ENCODE data around the gene SLC12A3.
A peak's percentile ranks its signal among the peaks of the same experiment; 100 is the strongest.

The SLC12A3 gene

GRCh38 chr16:56929639-56930038 lies 64.6 kb downstream of the SLC12A3 start:
- no peaks in the 10 kb centered on the region for H3K36me3 ChIP-seq (ENCODE audit: control insufficient read depth, insufficient read depth, low read length)
- no peak overlapping the region for H2AFZ ChIP-seq
- no peaks in the 10 kb centered on the region for H3K27me3 ChIP-seq (ENCODE audit: control insufficient read depth, insufficient read depth, low read length)
- no peak overlapping the region for H3K4me3 ChIP-seq (ENCODE audit: low read depth, low read length)
- H3K79me2 ChIP-seq: peaks cover 17% of the 10 kb centered on the region
- no peak for TF ChIP-seq CTCF (IDR thresholded peaks at IDR 0.05)
- H3K4me2 ChIP-seq (ENCODE audit: low read length): no peak overlapping the region
- no peaks in the 10 kb centered on the region for H3K9me3 ChIP-seq (ENCODE audit: control insufficient read depth, low read length)
- H3K27ac ChIP-seq: no peak overlapping the region
- H3K4me1 ChIP-seq: peaks cover 9% of the 10 kb centered on the region
- no peak overlapping the region for H3K9ac ChIP-seq

GRCh38 chr16:56930486-56931270 lies 65.7 kb downstream of the SLC12A3 start:
- peaks cover 25% of the 10 kb centered on the region for H3K79me2 ChIP-seq
- no peaks in the 10 kb centered on the region for H3K36me3 ChIP-seq (ENCODE audit: control insufficient read depth, insufficient read depth, low read length)
- H3K4me2 ChIP-seq (ENCODE audit: low read length): peak overlapping the region; percentile 57
- no peak for TF ChIP-seq CTCF (IDR thresholded peaks at IDR 0.05)
- peaks cover 9% of the 10 kb centered on the region for H3K4me1 ChIP-seq
- H2AFZ ChIP-seq: peak overlapping the region; percentile 87
- H3K27me3 ChIP-seq (ENCODE audit: control insufficient read depth, insufficient read depth, low read length): no peaks in the 10 kb centered on the region
- no peak overlapping the region for H3K9ac ChIP-seq
- H3K4me3 ChIP-seq (ENCODE audit: low read depth, low read length): peak overlapping the region; percentile 96
- H3K9me3 ChIP-seq (ENCODE audit: control insufficient read depth, low read length): no peaks in the 10 kb centered on the region
- H3K27ac ChIP-seq: no peak overlapping the region

- peak overlapping the region; percentile 57 for H3K4me2 ChIP-seq (ENCODE audit: low read length)
- H3K9me3 ChIP-seq (ENCODE audit: control insufficient read depth, low read length): no peaks in the 10 kb centered on the region
- peak overlapping the region; percentile 87 for H2AFZ ChIP-seq
- peak overlapping the region; percentile 100 for H3K27ac ChIP-seq
- H3K4me1 ChIP-seq: peaks cover 9% of the 10 kb centered on the region
- TF ChIP-seq CTCF (IDR thresholded peaks at IDR 0.05): no peak
- H3K36me3 ChIP-seq (ENCODE audit: control insufficient read depth, insufficient read depth, low read length): no peaks in the 10 kb centered on the region
- peak overlapping the region; percentile 96 for H3K4me3 ChIP-seq (ENCODE audit: low read depth, low read length)
- peak overlapping the region; percentile 24 for H3K9ac ChIP-seq
- peaks cover 25% of the 10 kb centered on the region for H3K79me2 ChIP-seq
- no peaks in the 10 kb centered on the region for H3K27me3 ChIP-seq (ENCODE audit: control insufficient read depth, insufficient read depth, low read length)
Observed at GRCh38 chr16:56931271-56931891, 66.4 kb downstream of the SLC12A3 start.

GRCh38 chr16:56931892-56932720 lies 67.1 kb downstream of the SLC12A3 start, which contains the start of gene HERPUD1:
HERPUD1 (plus strand) TSS chr16:56932142; CDS start chr16:56932245, 103 bp downstream.
- no peaks in the 10 kb centered on the region for H3K36me3 ChIP-seq (ENCODE audit: control insufficient read depth, insufficient read depth, low read length)
- no peaks in the 10 kb centered on the region for H3K9me3 ChIP-seq (ENCODE audit: control insufficient read depth, low read length)
- H3K79me2 ChIP-seq: peaks cover 25% of the 10 kb centered on the region
- no peaks in the 10 kb centered on the region for H3K27me3 ChIP-seq (ENCODE audit: control insufficient read depth, insufficient read depth, low read length)
- peak within 1 kb of the TSS; percentile 99 for H3K9ac ChIP-seq
- peak within 1 kb of the TSS; percentile 87 for H2AFZ ChIP-seq
- peaks cover 12% of the 10 kb centered on the region for H3K4me1 ChIP-seq
- peak within 1 kb of the TSS; percentile 79 for H3K4me2 ChIP-seq (ENCODE audit: low read length)
- TF ChIP-seq CTCF (IDR thresholded peaks at IDR 0.05): no peak
- peak within 1 kb of the TSS; percentile 96 for H3K4me3 ChIP-seq (ENCODE audit: low read depth, low read length)
- peak within 1 kb of the TSS; percentile 100 for H3K27ac ChIP-seq

Measured in parathyroid adenoma (tissue), 2 donors.